Fibroblast of pulmonary artery (primary cell): ENCODE results near the gene PPP2CA.
"Not testable (repeated sequence)": the region's sequence is repeated elsewhere in the genome, so short reads cannot be mapped to it uniquely, and the experiment has no call there.

ENCODE experiments used
- DNase-seq: peaks from one replicate; pipeline ENCODE4 v3.0.0-alpha.2; 2010; ENCODE audit warnings: low read depth
- H3K4me3 ChIP-seq: replicated peaks from 2 replicates; pipeline ENCODE4 v1.5.1; 2011; ENCODE audit warnings: low read depth, mild to moderate bottlenecking, control low read depth, low read length, moderate library complexity
- TF ChIP-seq, protein P1 (sequence below): IDR thresholded peaks from 2 replicates; pipeline ENCODE4 v1.5.1; 2011; ENCODE audit warnings: mild to moderate bottlenecking, control low read depth, low read length, inconsistent platforms; ENCODE audit errors: missing control alignments

The PPP2CA gene

DNA sequence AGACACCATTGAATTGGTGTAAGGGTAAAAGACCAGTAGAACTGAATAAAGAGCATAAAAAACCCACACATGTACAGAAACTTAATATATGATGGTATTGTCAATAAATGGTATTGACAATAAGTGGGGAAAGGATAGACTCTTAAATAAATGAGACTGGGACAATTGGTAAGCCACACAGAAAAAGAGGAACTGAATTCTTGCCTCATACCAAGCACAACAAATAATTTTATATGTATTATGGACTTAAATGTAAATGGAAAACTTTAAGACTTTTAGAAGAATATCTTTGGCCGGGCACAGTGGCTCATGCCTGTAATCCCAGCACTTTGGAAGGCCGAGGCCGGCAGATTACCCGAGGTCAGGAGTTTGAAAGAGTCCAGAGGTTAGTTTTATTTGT lies 37.9 kb upstream of the PPP2CA start:
- DNase-seq = no peak
- no peak overlapping the region for H3K4me3 ChIP-seq

DNA sequence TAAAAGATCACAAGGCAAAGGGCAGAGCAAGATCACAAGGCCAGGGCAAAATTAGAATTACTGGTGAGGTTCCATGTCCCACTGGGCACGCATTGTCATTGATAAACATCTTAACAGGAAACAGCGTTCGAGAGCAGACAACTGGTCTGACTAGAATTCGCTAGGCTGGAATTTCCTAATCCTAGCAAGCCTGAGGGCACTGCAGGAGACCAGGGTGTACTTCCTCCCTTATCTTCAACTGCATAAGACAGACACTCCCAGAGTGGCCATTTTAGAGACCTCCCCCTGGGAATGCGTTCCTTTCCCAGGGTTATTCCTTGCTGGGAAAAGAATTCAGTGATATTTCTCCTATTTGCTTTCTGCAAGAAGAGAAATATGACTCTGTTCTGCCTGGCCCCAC lies 36.8 kb upstream of the PPP2CA start:
- not testable (repeated sequence) for DNase-seq, H3K4me3 ChIP-seq

More for the DNA sequence above, 37.9 kb upstream of the PPP2CA start:
- TF ChIP-seq, protein P1, sequence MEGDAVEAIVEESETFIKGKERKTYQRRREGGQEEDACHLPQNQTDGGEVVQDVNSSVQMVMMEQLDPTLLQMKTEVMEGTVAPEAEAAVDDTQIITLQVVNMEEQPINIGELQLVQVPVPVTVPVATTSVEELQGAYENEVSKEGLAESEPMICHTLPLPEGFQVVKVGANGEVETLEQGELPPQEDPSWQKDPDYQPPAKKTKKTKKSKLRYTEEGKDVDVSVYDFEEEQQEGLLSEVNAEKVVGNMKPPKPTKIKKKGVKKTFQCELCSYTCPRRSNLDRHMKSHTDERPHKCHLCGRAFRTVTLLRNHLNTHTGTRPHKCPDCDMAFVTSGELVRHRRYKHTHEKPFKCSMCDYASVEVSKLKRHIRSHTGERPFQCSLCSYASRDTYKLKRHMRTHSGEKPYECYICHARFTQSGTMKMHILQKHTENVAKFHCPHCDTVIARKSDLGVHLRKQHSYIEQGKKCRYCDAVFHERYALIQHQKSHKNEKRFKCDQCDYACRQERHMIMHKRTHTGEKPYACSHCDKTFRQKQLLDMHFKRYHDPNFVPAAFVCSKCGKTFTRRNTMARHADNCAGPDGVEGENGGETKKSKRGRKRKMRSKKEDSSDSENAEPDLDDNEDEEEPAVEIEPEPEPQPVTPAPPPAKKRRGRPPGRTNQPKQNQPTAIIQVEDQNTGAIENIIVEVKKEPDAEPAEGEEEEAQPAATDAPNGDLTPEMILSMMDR = no peak

DNA sequence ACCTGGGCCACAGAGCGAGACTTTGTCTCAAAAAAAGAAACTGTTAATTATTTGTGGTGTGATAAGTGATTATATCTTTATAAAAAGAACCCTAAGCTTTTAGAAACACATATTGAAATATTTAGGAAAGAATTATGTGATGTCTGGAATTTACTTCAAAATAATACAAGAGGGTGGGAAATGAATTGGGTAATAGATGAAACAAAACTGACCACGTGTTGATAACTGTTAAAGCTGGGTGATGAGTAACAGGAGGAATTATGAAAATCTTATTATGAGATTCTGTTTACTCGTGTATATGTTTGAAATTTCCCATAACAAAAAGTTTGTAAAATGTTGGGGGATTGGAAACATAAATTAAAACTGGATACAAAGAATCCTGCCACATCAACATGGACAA lies 33.0 kb upstream of the PPP2CA start:
- no peak overlapping the region for H3K4me3 ChIP-seq
- TF ChIP-seq, protein P1 = no peak
- DNase-seq = peak; percentile 30

DNA sequence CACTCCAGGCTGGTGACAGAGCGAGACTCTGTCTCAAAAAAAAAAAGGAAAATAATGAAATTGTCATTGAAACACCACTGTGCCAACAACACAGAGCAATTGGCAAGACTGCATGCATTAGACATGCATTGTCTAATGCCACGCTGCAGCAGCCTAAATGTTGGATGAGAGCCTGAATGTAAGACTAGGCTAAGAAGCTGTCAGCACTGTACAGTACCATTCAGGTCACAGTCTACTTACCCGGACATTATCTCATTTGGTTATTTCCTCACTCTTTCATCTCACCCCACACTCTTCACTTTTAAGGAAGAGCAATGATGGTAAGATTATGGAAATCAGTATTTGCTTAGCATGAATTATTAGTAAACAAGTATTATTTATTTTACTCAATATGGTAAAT lies 31.3 kb upstream of the PPP2CA start:
- DNase-seq = no peak
- TF ChIP-seq, protein P1 = no peak
- H3K4me3 ChIP-seq = no peak overlapping the region

DNA sequence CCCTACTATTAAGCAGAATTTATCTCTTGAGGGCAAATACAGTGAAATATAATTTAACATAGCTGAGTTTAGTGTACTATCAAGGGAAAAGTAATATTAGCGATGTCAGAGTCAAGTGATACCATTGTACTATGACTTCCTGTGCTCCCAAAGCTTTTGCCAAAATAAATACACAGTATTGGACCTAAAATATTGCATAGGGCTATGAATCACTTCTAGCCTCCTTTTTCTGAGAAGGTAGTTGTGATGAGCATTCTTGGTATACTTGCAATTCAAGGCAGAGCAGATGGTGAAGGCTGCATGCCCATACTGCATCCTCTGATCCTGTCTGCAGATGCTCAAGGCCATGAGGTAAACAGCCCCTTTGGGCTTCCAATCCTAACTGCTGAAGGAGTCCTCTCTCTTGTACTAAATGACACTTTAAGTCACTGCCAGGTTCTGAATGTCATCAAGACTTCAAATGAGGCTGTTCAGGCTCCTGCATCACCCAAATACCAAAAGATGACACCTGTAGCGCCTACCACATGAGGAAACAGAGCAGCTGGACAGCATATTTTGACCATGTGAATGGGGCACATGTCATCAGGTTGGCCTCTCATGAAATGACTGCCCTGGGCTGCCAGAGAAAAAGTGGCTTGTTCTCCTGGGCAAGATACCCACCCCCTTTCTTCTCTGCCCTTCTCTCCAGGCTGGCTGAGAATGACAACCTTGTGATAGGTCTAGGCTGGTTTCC lies 29.7 kb upstream of the PPP2CA start:
- TF ChIP-seq, protein P1 = no peak
- peak; percentile 80 for DNase-seq
- H3K4me3 ChIP-seq = no peak overlapping the region

DNA sequence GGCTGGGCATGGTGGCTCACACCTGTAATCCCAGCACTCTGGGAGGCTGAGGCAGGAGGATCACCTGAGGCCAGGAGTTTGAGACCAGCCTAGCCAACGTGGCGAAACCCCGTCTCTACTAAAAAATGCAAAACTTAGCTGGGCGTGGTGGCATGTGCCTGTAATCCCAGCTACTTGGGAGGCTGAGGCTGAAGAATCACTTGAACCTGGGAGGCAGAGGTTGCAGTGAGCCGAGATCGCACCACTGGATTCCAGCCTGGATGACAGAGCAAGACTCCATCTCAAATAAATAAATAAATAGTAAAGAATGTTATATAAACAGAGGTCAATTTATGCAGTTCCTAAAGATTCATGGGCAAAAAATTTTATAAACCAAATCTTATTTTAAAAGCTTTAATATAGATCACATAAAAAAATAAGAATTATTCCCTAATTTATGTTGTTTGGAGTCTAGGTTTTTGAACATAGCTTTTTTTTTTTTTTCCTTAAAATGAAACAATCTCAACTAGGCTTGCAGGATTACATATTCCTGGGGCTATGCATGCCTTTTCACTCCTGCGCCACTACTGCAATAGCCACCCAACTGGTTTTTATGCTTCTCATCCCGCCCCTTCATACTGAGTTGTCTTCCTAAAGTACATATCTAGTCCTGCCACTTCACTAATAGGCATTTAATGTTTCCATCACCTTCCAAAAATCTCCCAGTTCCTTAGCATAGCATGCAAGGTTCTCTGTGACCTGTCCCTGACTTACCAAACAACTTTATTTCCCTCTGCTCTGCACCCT lies 27.7 kb upstream of the PPP2CA start:
- DNase-seq = not testable (repeated sequence)

DNA sequence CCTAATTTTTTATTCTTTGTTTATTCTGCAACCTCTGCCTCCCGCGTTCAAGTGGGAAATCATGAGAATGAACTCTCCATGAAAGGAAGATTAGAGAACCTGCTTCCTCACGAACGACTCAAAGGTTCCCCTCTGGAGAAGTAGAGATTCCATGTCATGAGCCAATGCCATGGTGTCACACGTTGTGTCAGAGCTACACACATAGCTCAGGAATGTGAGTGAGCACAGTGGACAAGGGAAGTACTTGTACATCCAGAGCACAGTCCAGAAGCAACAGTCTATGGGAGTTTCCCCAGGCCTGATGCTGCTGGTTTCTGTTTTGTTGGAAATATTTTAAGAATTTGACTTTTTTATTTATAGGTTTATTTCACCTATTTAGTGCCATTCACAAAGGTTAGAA lies 26.8 kb upstream of the PPP2CA start:
- peak; percentile 84 for DNase-seq
- TF ChIP-seq, protein P1 = no peak
- no peak overlapping the region for H3K4me3 ChIP-seq

More for the DNA sequence above, 27.7 kb upstream of the PPP2CA start:
- H3K4me3 ChIP-seq = not testable (repeated sequence)

DNA sequence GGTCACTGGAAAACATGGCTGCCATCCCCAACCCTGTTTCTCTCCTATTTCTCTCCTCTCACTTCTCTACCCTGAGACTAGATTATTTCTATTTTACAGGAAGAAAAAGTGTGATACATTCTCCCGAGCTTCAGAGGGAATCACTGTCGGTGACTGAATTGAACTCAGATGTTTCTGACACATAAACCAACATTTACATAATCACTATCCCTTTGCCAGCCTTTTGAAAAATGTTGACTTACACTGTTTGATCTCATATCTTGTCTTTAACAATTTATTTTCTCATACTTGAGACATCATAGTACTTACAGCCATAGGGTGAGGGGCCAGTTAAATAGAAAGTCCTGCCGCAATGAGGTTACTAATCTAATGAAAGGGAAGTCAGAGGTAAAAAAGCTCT lies 25.1 kb upstream of the PPP2CA start:
- DNase-seq = no peak
- TF ChIP-seq, protein P1 = no peak
- no peak overlapping the region for H3K4me3 ChIP-seq
